ENCODE data around the gene PDGFD.

GRCh38 chr11:103936059-103936458, 227.9 kb downstream of the PDGFD start:
- no peak for TF ChIP-seq CTCF (IDR thresholded peaks at IDR 0.05; ENCODE audit: poor library complexity, severe bottlenecking)
- no peak for TF ChIP-seq POLR2AphosphoS5 (IDR thresholded peaks at IDR 0.05)
- no peak for TF ChIP-seq REST (IDR thresholded peaks at IDR 0.05; ENCODE audit: borderline replicate concordance)
- no peak for TF ChIP-seq MXI1 (conservative IDR thresholded peaks at IDR 0.05; ENCODE audit: poor library complexity, severe bottlenecking)

Measured in neural cell (in vitro differentiated cells).